Middle frontal gyrus (tissue), 1 donor: ENCODE data around the gene ABCC6.
"Not testable (repeated sequence)": the region's sequence is repeated elsewhere in the genome, so short reads cannot be mapped to it uniquely, and the experiment has no call there.

Experiments
- DNase-seq: peaks from one replicate; pipeline ENCODE4 v3.0.0-alpha.2; 2015; ENCODE audit warnings: low spot score; ENCODE audit errors: extremely low spot score

ABCC6 gene

GRCh38 chr16:16116841-16117240 lies 106.5 kb downstream of the ABCC6 start:
- DNase-seq: no peak

- DNase-seq: no peak
Observed at GRCh38 chr16:16113076-16113475, 110.2 kb downstream of the ABCC6 start.

- DNase-seq: no peak
Observed at GRCh38 chr16:16112450-16113053, 110.7 kb downstream of the ABCC6 start.

GRCh38 chr16:16111639-16112038 lies 111.7 kb downstream of the ABCC6 start:
- no peak for DNase-seq

- DNase-seq: no peak
Observed at GRCh38 chr16:16110111-16110490, 113.2 kb downstream of the ABCC6 start.

- DNase-seq: no peak
Observed at GRCh38 chr16:16109453-16110110, 113.7 kb downstream of the ABCC6 start.

GRCh38 chr16:16108759-16109158 lies 114.5 kb downstream of the ABCC6 start:
- no peak for DNase-seq

GRCh38 chr16:16107839-16108238 lies 115.5 kb downstream of the ABCC6 start:
- no peak for DNase-seq

- DNase-seq: no peak
Observed at GRCh38 chr16:16106466-16106865, 116.8 kb downstream of the ABCC6 start.

GRCh38 chr16:16105646-16106045 lies 117.6 kb downstream of the ABCC6 start:
- no peak for DNase-seq

GRCh38 chr16:16104804-16105141 lies 118.5 kb downstream of the ABCC6 start:
- not testable (repeated sequence) for DNase-seq

GRCh38 chr16:16104132-16104803 lies 119.0 kb downstream of the ABCC6 start:
- DNase-seq: not testable (repeated sequence)

- DNase-seq: no peak
Observed at GRCh38 chr16:16102738-16103137, 120.6 kb downstream of the ABCC6 start.

GRCh38 chr16:16101585-16101984 lies 121.7 kb downstream of the ABCC6 start:
- DNase-seq: no peak

- no peak for DNase-seq
Observed at GRCh38 chr16:16100631-16101030, 122.7 kb downstream of the ABCC6 start.

- no peak for DNase-seq
Observed at GRCh38 chr16:16099320-16099719, 124.0 kb downstream of the ABCC6 start.
